ENCODE results near the gene SLC2A8. TPM values are rescaled to one million over a fixed set of nuclear protein-coding genes. Genes with fewer than 3 reads are reported as not detected.

The SLC2A8 gene
- 10 to 100 TPM in 6 of 7 donors, 1 to 10 TPM in 1; 9.4 to 21.2 (median 17.9) TPM for total RNA-seq
- polyA plus RNA-seq: 10 to 100 TPM in 1 of 2 donors, 1 to 10 TPM in 1; 6.2 to 17.2 TPM
- long read RNA-seq, donor 1, transcript SLC2A8-203 (10 exons, 2,172 nt): major isoform, 9 of 78 reads
- long read RNA-seq, donor 1, transcript SLC2A8-215 (8 exons, 1,763 nt): minor isoform, 7 of 78 reads
- long read RNA-seq, donor 1, partial matches to known transcripts: 25 of 78 reads
- long read RNA-seq, donor 1, other reads (novel, unspliced or antisense): 34 of 78 reads
- long read RNA-seq, donor 2, partial matches to known transcripts: 0 of 5 reads
- long read RNA-seq, donor 2, other reads (novel, unspliced or antisense): 0 of 5 reads
- long read RNA-seq, donor 3, transcript SLC2A8-203 (10 exons, 2,172 nt): major isoform, 10 of 39 reads
- long read RNA-seq, donor 3, partial matches to known transcripts: 9 of 39 reads
- long read RNA-seq, donor 3, other reads (novel, unspliced or antisense): 14 of 39 reads

- peak; percentile 73 for TF ChIP-seq POLR2A (IDR thresholded peaks at IDR 0.05)
- TF ChIP-seq CTCF (IDR thresholded peaks at IDR 0.05): peak in 2 of 3 donors; percentile 37 to 52
- TF ChIP-seq EP300 (IDR thresholded peaks at IDR 0.05): no peak
- Histone ChIP-seq H3K4me1 (ENCODE audit: insufficient read depth) (peaks cover 5% of the 10 kb centered on the region), H3K36me3 (no peaks in the 10 kb centered on the region), H3K27me3 (no peaks in the 10 kb centered on the region), H3K4me3 (peak within 1 kb of the TSS; percentile 69), H3K9me3 (no peaks in the 10 kb centered on the region), H3K27ac (peak within 1 kb of the TSS; percentile 57 to 79)
- DNase-seq: peak; percentile 98 to 99 (median 99)
- intact Hi-C loops (cut with DNase I): loop anchor here in 1 of 4 donors (2.0 to 10.0 kb wide), 2 partner anchors 48 to 172 kb away; no protein-coding TSS in a partner anchor
- WGBS, 3 donors: 0 to 1% (median 1%) methylated on average over 67 to 87 of the region's 87 CpGs
Observed at GRCh38 chr9:127396808-127397645, at the start of gene SLC2A8. Gene SLC2A8 (plus strand): TSS chr9:127397169. CDS start chr9:127397231, 62 bp downstream.

- Histone ChIP-seq H3K27me3 (no peaks in the 10 kb centered on the region), H3K27ac (no peak overlapping the region), H3K36me3 (no peaks in the 10 kb centered on the region), H3K4me3 (no peak overlapping the region), H3K9me3 (no peaks in the 10 kb centered on the region), H3K4me1 (ENCODE audit: insufficient read depth) (no peaks in the 10 kb centered on the region)
- no peak for DNase-seq
- TF ChIP-seq POLR2A (IDR thresholded peaks at IDR 0.05): no peak
- TF ChIP-seq CTCF (IDR thresholded peaks at IDR 0.05): peak in 1 of 3 donors; percentile 11
- no peak for TF ChIP-seq EP300 (IDR thresholded peaks at IDR 0.05)
- intact Hi-C loops (cut with DNase I): loop anchor here in 2 of 4 donors (5.0 to 10.0 kb wide), 2 partner anchors 131 to 133 kb away; no protein-coding TSS in a partner anchor
- WGBS, 3 donors: 74 to 81% (median 76%) methylated on average over 8 of the region's 8 CpGs
Observed at GRCh38 chr9:127347831-127348776, 48.9 kb upstream of the SLC2A8 start.

- no peaks in the 10 kb centered on the region for H3K36me3 ChIP-seq
- H3K4me1 ChIP-seq (ENCODE audit: insufficient read depth): no peaks in the 10 kb centered on the region
- DNase-seq: no peak
- no peak for TF ChIP-seq POLR2A (IDR thresholded peaks at IDR 0.05)
- TF ChIP-seq EP300 (IDR thresholded peaks at IDR 0.05): no peak
- TF ChIP-seq CTCF (IDR thresholded peaks at IDR 0.05): no peak
- H3K9me3 ChIP-seq: no peaks in the 10 kb centered on the region
- WGBS, 3 donors: 93 to 96% (median 94%) methylated on average over 12 of the region's 12 CpGs
- H3K27ac ChIP-seq: no peak overlapping the region
- intact Hi-C loops (cut with DNase I): loop anchor here in 2 of 4 donors (5.0 to 10.0 kb wide), 2 partner anchors 132 to 135 kb away; no protein-coding TSS in a partner anchor
- no peaks in the 10 kb centered on the region for H3K27me3 ChIP-seq
- H3K4me3 ChIP-seq: no peak overlapping the region
Observed at GRCh38 chr9:127349483-127350113, 47.4 kb upstream of the SLC2A8 start.

All from ovary (tissue), 10 donors.